ENCODE data around the gene PCCA.

GRCh38 chr13:100566543-100566942 is 477.6 kb downstream of the PCCA start:
- TF ChIP-seq CTCF (IDR thresholded peaks at IDR 0.05) (no peak), EP300 (IDR thresholded peaks at IDR 0.05) (no peak), POLR2AphosphoS5 (IDR thresholded peaks at IDR 0.05) (no peak), POLR2A (IDR thresholded peaks at IDR 0.05; ENCODE audit: low read depth) (no peak)

Measured in esophagus muscularis mucosa (tissue), 4 donors.